NB4 (cell line): ENCODE results near the gene CRACDL.

ENCODE experiments used
- CTCF ChIP-seq: IDR thresholded peaks from one replicate; pipeline ENCODE4 v1.5.1; 2012; ENCODE audit warnings: low read depth, low read length
- POLR2A ChIP-seq: IDR thresholded peaks from 2 replicates; pipeline ENCODE4 v1.6.1; 2011; ENCODE audit warnings: mild to moderate bottlenecking; ENCODE audit not compliant: insufficient read length; ENCODE audit errors: extremely low read depth
- TF ChIP-seq, protein P1 (sequence below): IDR thresholded peaks from 2 replicates; pipeline ENCODE4 v1.6.1; 2011; ENCODE audit warnings: low read depth, low read length

DNA sequence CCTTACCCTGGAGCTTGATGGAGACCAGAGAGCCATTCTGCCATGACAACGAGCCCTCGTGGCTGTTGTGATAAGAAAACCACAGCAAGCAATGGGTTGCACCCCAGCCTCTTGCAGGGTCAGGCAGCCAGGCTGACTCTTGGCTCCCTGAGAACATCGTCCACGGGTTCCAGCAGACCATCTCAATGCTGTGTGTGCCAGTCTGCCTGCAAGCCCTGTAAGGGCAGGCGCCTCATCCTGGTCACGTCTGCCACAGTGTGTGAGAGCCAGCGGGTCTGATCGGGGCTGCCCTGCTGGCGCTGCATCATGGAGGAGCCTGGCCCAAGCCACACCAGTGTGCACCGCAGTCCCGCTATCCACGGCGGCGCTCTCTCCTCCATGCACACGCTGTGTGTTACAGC lies 134.1 kb downstream of the CRACDL start:
- TF ChIP-seq CTCF (no peak), POLR2A (no peak)
- TF ChIP-seq, protein P1, sequence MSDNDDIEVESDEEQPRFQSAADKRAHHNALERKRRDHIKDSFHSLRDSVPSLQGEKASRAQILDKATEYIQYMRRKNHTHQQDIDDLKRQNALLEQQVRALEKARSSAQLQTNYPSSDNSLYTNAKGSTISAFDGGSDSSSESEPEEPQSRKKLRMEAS = no peak
